HCT116 (cell line): ENCODE measurements around the gene B4GALT4. TPM values are rescaled to one million over a fixed set of nuclear protein-coding genes. Genes with fewer than 3 reads are reported as not detected.

ENCODE experiments used
- ATAC-seq: fragments of 200-7000 bp; cut with Tn5 transposase; 2 replicates; pipeline ENCODE4 v1.9.1; 2020; ENCODE audit warnings: mild to moderate bottlenecking, moderate library complexity
- Bru-seq: library from RNA; stranded (reverse); fragments of 400-500 nt; gene quantifications from one replicate; lab custom pipeline; 2021; lab: Mats Ljungman, UMichigan
- BruChase-seq, 2 experiments: library from RNA; stranded (reverse); fragments of 400-500 nt; gene quantifications; one replicate each; lab custom pipeline; 2021; lab: Mats Ljungman, UMichigan
- BruUV-seq: library from RNA; stranded (reverse); fragments of 400-500 nt; replicated peaks from 2 replicates; lab custom pipeline; 2021; lab: Mats Ljungman, UMichigan
- CTCF ChIA-PET: fragments of 300-600 bp; sonication (Branson Sonifier 250); formaldehyde crosslinking; loops from one replicate; lab custom pipeline; 2021; ENCODE audit warnings: antibody characterized with exemption; lab: Charles Lee
- POLR2A ChIA-PET: fragments of 300-600, 350-600 bp; sonication (Branson Sonifier 250); formaldehyde crosslinking; loops from one replicate; lab custom pipeline; 2021; ENCODE audit warnings: antibody characterized with exemption; lab: Charles Lee
- RAD21 ChIA-PET, 2 experiments: fragments of 300-600 bp; sonication (Branson Sonifier 250); formaldehyde crosslinking; loops; one replicate each; lab custom pipeline; 2023; ENCODE audit warnings: low total read pairs in 2 of 2; ENCODE audit not compliant: uncharacterized antibody in 2 of 2, unreplicated experiment in 2 of 2, low non-redundant PET in 1 of 2; lab: Charles Lee
- DNase-seq: peaks from one replicate; pipeline ENCODE4 v3.0.0-alpha.2; 2010; ENCODE audit warnings: low read depth, low spot score
- H2AFZ ChIP-seq: fragments of 200-600 bp; shearing (Covaris generic), sonication (generic); 2 replicates; pipeline ENCODE4 v1.6.1; 2017; ENCODE audit warnings: low read depth, mixed run types, mixed read lengths, antibody characterized with exemption, low read length; ENCODE audit not compliant: poor library complexity, severe bottlenecking
- H3K27ac ChIP-seq: 2 replicates; pipeline ENCODE4 v1.5.1; 2012; ENCODE audit warnings: low read depth, low read length
- H3K27me3 ChIP-seq: fragments of 200-600 bp; sonication (generic); 2 replicates; pipeline ENCODE4 v1.6.1; 2016; ENCODE audit warnings: mixed run types, low read length, mixed read lengths; ENCODE audit not compliant: insufficient read depth
- H3K36me3 ChIP-seq, 2 experiments: fragments of 200-500 bp in 1 of 2; fragments of 200-600 bp in 1 of 2; sonication (Bioruptor generic) in 1 of 2; sonication (generic) in 1 of 2; 2 replicates each; pipeline versions ENCODE4 v1.5.1 to v1.6.1; 2014 to 2016; ENCODE audit warnings: low read length in 2 of 2, inconsistent platforms in 1 of 2, mixed read lengths in 1 of 2, mixed run types in 1 of 2; ENCODE audit not compliant: insufficient read depth in 2 of 2, control insufficient read depth in 1 of 2
- H3K4me1 ChIP-seq, 2 experiments: fragments of 200-600 bp in 1 of 2; sonication (generic) in 1 of 2; 2 replicates each; pipeline versions ENCODE4 v1.5.1 to v1.6.1; 2012 to 2017; ENCODE audit warnings: low read length in 2 of 2, inconsistent platforms in 1 of 2, mild to moderate bottlenecking in 1 of 2, mixed read lengths in 1 of 2, mixed run types in 1 of 2, moderate library complexity in 1 of 2; ENCODE audit not compliant: insufficient read depth in 2 of 2, control insufficient read depth in 1 of 2
- H3K4me2 ChIP-seq: fragments of 200-600 bp; sonication (generic); 2 replicates; pipeline ENCODE4 v1.6.1; 2017; ENCODE audit warnings: mixed run types, low read length, mixed read lengths
- H3K4me3 ChIP-seq, 2 experiments: fragments of 200-600 bp in 1 of 2; sonication (generic) in 1 of 2; replicated peaks in 1 of 2; 2 replicates each; pipeline ENCODE4 v1.5.1; 2011 to 2016; ENCODE audit warnings: low read length in 2 of 2, control low read depth in 1 of 2, low read depth in 1 of 2, mild to moderate bottlenecking in 1 of 2, mixed read lengths in 1 of 2, mixed run types in 1 of 2
- H3K79me2 ChIP-seq: fragments of 200-600 bp; sonication (generic); 2 replicates; pipeline ENCODE4 v1.6.1; 2017; ENCODE audit warnings: mild to moderate bottlenecking, mixed run types, low read length, moderate library complexity, mixed read lengths; ENCODE audit not compliant: insufficient read depth
- H3K9ac ChIP-seq: fragments of 200-600 bp; sonication (generic); 2 replicates; pipeline ENCODE4 v1.6.1; 2016; ENCODE audit warnings: low read length, mixed read lengths
- H3K9me2 ChIP-seq: fragments of 200-600 bp; sonication (generic), shearing (Covaris generic); 2 replicates; pipeline ENCODE4 v1.6.1; 2017; ENCODE audit warnings: mixed run types, mild to moderate bottlenecking, moderate library complexity; ENCODE audit not compliant: insufficient read depth
- H3K9me3 ChIP-seq, 2 experiments: fragments of 200-500 bp in 1 of 2; fragments of 200-600 bp in 1 of 2; sonication (Bioruptor generic) in 1 of 2; sonication (generic) in 1 of 2; 2 replicates each; pipeline ENCODE4 v1.6.1; 2014 to 2017; ENCODE audit warnings: low read length in 2 of 2, mixed read lengths in 2 of 2, inconsistent platforms in 1 of 2, low read depth in 1 of 2, mild to moderate bottlenecking in 1 of 2, mixed run types in 1 of 2, moderate library complexity in 1 of 2; ENCODE audit not compliant: control insufficient read depth in 1 of 2, insufficient read depth in 1 of 2
- H4K20me1 ChIP-seq: fragments of 200-600 bp; sonication (generic), shearing (Covaris generic); 2 replicates; pipeline ENCODE4 v1.6.1; 2017; ENCODE audit warnings: mixed run types, mild to moderate bottlenecking, moderate library complexity; ENCODE audit not compliant: insufficient read depth
- CBX3 ChIP-seq: IDR thresholded peaks from 2 replicates; pipeline ENCODE4 v1.6.1; 2012; ENCODE audit warnings: low read depth
- EGR1 ChIP-seq: IDR thresholded peaks from 2 replicates; pipeline ENCODE4 v1.6.1; 2012; ENCODE audit warnings: low read depth
- EZH2 ChIP-seq: fragments of 200-600 bp; sonication (generic); IDR thresholded peaks from 2 replicates; pipeline ENCODE4 v1.6.1; 2017; ENCODE audit warnings: antibody characterized with exemption, mixed run types
- FOSL1 ChIP-seq: IDR thresholded peaks from 2 replicates; pipeline ENCODE4 v1.6.1; 2012; ENCODE audit warnings: low read depth
- JUND ChIP-seq: IDR thresholded peaks from 2 replicates; pipeline ENCODE4 v1.6.1; 2012
- MAX ChIP-seq: IDR thresholded peaks from 2 replicates; pipeline ENCODE4 v1.6.1; 2012
- POLR2A ChIP-seq: IDR thresholded peaks from 2 replicates; pipeline ENCODE4 v1.7.0; 2011; ENCODE audit warnings: borderline replicate concordance; ENCODE audit not compliant: insufficient read depth, insufficient read length; ENCODE audit errors: extremely low read depth
- POLR2AphosphoS5 ChIP-seq: IDR thresholded peaks from 2 replicates; pipeline ENCODE4 v1.6.1; 2011; ENCODE audit warnings: mild to moderate bottlenecking, low read depth, low read length, moderate library complexity
- RAD21 ChIP-seq: IDR thresholded peaks from 2 replicates; pipeline ENCODE4 v1.6.1; 2012; ENCODE audit warnings: low read depth, mild to moderate bottlenecking
- SIN3A ChIP-seq: IDR thresholded peaks from 2 replicates; pipeline ENCODE4 v1.6.1; 2012; ENCODE audit warnings: low read depth
- SP1 ChIP-seq: IDR thresholded peaks from 2 replicates; pipeline ENCODE4 v1.6.1; 2012; ENCODE audit warnings: low read depth
- TCF7L2 ChIP-seq: IDR thresholded peaks from 2 replicates; pipeline ENCODE4 v1.7.0; 2011; ENCODE audit warnings: borderline replicate concordance, inconsistent platforms; ENCODE audit not compliant: insufficient read depth, insufficient read length; ENCODE audit errors: extremely low read depth
- ZBTB33 ChIP-seq: IDR thresholded peaks from 2 replicates; pipeline ENCODE4 v1.6.1; 2011; ENCODE audit warnings: mild to moderate bottlenecking, low read length, moderate library complexity; ENCODE audit not compliant: insufficient replicate concordance; ENCODE audit errors: extremely low read depth
- ZFX ChIP-seq: fragments of 450-650 bp; IDR thresholded peaks from 2 replicates; pipeline ENCODE4 v1.6.1; 2017
- intact Hi-C: fragments of 100-400 bp; cut with micrococcal nuclease; formaldehyde crosslinking; loops from 2 replicates; pipeline ENCODE4 v1.10.0; 2022
- long read RNA-seq: library from polyadenylated mRNA; unstranded; transcript quantifications from one replicate; pipeline ENCODE4 v2.0.0, GENCODE V29; 2021; ENCODE audit not compliant: unreplicated experiment
- polyA plus RNA-seq: library from polyadenylated mRNA; unstranded; fragments of >200 nt; gene quantifications from 2 replicates; pipeline ENCODE4 v1.2.1, GENCODE V29; 2012; ENCODE audit warnings: missing spikeins
- total RNA-seq: library from RNA; stranded (reverse); gene quantifications from one replicate; pipeline ENCODE4 v1.2.1, GENCODE V29; 2021; ENCODE audit not compliant: unreplicated experiment
- TF ChIP-seq, protein P1 (sequence below): IDR thresholded peaks from 2 replicates; pipeline ENCODE4 v1.6.1; 2012
- TF ChIP-seq, protein P2 (sequence below): IDR thresholded peaks from 2 replicates; pipeline ENCODE4 v1.6.1; 2012; ENCODE audit warnings: low read depth

B4GALT4 gene, protein sequence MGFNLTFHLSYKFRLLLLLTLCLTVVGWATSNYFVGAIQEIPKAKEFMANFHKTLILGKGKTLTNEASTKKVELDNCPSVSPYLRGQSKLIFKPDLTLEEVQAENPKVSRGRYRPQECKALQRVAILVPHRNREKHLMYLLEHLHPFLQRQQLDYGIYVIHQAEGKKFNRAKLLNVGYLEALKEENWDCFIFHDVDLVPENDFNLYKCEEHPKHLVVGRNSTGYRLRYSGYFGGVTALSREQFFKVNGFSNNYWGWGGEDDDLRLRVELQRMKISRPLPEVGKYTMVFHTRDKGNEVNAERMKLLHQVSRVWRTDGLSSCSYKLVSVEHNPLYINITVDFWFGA
- 15.9 TPM for total RNA-seq
- 14.8 and 22.8 TPM in 2 replicates for polyA plus RNA-seq
- Bru-seq, nascent RNA = percentile 72 among the genes with signal in this experiment
- percentile 71 among the genes with signal in this experiment for BruChase-seq, experiment 1, labeled RNA remaining after a 6-hour chase
- percentile 63 among the genes with signal in this experiment for BruChase-seq, experiment 2, labeled RNA remaining after a 2-hour chase
- long read RNA-seq, transcript B4GALT4-202 (8 exons, 2,459 nt) = major isoform, 14 of 28 reads
- long read RNA-seq, partial matches to known transcripts = 3 of 28 reads
- long read RNA-seq, other reads (novel, unspliced or antisense) = 8 of 28 reads

DNA sequence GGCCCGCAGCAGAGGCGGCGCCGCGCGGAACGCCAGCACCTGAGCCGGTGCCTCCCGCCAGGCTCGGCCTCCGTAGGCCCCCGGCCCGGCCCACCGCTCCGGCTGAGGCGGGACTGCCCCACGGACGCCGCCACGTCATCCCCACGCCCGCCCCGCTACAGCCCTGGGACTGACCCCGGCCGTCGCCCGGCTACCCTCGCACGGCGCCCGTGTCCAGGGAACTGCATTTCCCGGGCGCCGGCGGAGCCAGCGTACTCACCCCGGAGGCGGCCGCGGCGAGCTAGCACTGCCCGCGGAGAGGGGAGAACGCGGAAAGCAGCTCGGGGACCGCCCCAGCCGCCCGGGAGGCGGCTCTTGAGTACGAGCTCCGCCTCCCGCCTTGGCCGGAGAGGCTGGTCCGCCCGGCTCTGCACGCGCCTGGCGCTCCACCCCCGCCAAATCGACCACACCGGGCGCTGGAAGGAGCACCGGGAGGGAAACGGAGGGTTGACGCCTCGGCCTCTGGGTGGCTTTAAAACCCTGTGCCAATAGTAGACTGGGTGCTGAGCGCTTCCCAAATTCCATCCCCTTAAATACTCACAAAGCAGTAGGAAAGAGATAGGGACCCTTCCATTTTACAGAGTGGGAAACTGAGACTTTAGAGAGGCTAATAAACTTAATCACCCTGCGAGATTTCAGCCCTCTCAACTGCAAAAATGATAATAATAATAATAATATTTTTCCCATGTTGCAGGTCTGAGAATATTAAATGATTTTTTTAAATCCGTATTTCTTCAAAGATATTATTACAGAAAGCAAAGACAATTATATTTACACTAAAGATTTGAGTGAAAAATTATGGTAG lies at the start of gene B4GALT4:
Gene B4GALT4 (minus strand): TSS at position 288 of the 844 bp plus-strand sequence. CDS start 10,779 bp downstream, outside the sequence.
- H3K27me3 ChIP-seq = no peaks in the 10 kb centered on the region
- H2AFZ ChIP-seq = peak within 1 kb of the TSS; percentile 40
- no peaks in the 10 kb centered on the region for H3K36me3 ChIP-seq
- TF ChIP-seq EGR1 (peak; percentile 89), TCF7L2 (peak; percentile 25), MAX (peak; percentile 98), SP1 (0 out of 2 replicates have a peak, but pooled peaks have one; percentile 17), RAD21 (no peak), FOSL1 (no peak), ZFX (peak; percentile 75), SIN3A (peak; percentile 58; the same call in 1 of the 2 replicates), ZBTB33 (no peak), POLR2AphosphoS5 (peak; percentile 91), POLR2A (peak; percentile 79), JUND (no peak), CBX3 (0 out of 2 replicates have a peak, but pooled peaks have one; percentile 67), EZH2 (no peak)
- TF ChIP-seq, protein P1, sequence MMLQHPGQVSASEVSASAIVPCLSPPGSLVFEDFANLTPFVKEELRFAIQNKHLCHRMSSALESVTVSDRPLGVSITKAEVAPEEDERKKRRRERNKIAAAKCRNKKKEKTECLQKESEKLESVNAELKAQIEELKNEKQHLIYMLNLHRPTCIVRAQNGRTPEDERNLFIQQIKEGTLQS = no peak
- TF ChIP-seq, protein P2, sequence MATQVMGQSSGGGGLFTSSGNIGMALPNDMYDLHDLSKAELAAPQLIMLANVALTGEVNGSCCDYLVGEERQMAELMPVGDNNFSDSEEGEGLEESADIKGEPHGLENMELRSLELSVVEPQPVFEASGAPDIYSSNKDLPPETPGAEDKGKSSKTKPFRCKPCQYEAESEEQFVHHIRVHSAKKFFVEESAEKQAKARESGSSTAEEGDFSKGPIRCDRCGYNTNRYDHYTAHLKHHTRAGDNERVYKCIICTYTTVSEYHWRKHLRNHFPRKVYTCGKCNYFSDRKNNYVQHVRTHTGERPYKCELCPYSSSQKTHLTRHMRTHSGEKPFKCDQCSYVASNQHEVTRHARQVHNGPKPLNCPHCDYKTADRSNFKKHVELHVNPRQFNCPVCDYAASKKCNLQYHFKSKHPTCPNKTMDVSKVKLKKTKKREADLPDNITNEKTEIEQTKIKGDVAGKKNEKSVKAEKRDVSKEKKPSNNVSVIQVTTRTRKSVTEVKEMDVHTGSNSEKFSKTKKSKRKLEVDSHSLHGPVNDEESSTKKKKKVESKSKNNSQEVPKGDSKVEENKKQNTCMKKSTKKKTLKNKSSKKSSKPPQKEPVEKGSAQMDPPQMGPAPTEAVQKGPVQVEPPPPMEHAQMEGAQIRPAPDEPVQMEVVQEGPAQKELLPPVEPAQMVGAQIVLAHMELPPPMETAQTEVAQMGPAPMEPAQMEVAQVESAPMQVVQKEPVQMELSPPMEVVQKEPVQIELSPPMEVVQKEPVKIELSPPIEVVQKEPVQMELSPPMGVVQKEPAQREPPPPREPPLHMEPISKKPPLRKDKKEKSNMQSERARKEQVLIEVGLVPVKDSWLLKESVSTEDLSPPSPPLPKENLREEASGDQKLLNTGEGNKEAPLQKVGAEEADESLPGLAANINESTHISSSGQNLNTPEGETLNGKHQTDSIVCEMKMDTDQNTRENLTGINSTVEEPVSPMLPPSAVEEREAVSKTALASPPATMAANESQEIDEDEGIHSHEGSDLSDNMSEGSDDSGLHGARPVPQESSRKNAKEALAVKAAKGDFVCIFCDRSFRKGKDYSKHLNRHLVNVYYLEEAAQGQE = no peak
- DNase-seq (peak; percentile 74), ATAC-seq (peak; percentile 91)
- no peaks in the 10 kb centered on the region for H4K20me1 ChIP-seq
- H3K79me2 ChIP-seq = peaks cover 23% of the 10 kb centered on the region
- peak within 1 kb of the TSS; percentile 90 for H3K4me2 ChIP-seq
- H3K9me3 ChIP-seq = no peaks in the 10 kb centered on the region
- BruUV-seq = no TSS peak
- no peaks in the 10 kb centered on the region for H3K9me2 ChIP-seq
- peaks cover 6 to 19% of the 10 kb centered on the region in 2 experiments for H3K4me1 ChIP-seq
- H3K4me3 ChIP-seq = peak within 1 kb of the TSS; percentile 67 to 75
- POLR2A ChIA-PET = interaction anchor here (0.7 to 1.5 kb wide), 11 partner anchors 9 to 463 kb away, joined by 3 to 5 read pairs (median 3); partner anchors contain the start of genes TEX55 and TIMMDC1
- intact Hi-C loops = loop anchor here (1.0 kb wide), 2 partner anchors 96 to 359 kb away; no protein-coding TSS in a partner anchor
- H3K9ac ChIP-seq = peak within 1 kb of the TSS; percentile 74
- RAD21 ChIA-PET = interaction anchor here in 1 of 2 experiments (0.6 to 1.0 kb wide), 3 partner anchors 95 to 356 kb away, joined by 3 read pairs; partner anchors contain the start of gene TEX55
- CTCF ChIA-PET = interaction anchor here (0.7 to 2.0 kb wide), 18 partner anchors 10 to 459 kb away, joined by 3 to 44 read pairs (median 4); partner anchors contain the start of genes IGSF11 and TEX55
- peak within 1 kb of the TSS; percentile 73 for H3K27ac ChIP-seq
